Glomerular endothelial cell (primary cell): ENCODE results near the gene CDH8. TPM values are rescaled to one million over a fixed set of nuclear protein-coding genes. Genes with fewer than 3 reads are reported as not detected.
"Not testable (repeated sequence)": the region's sequence is repeated elsewhere in the genome, so short reads cannot be mapped to it uniquely, and the experiment has no call there.

ENCODE experiments used
- DNase-seq: peaks from one replicate; pipeline ENCODE4 v3.0.0-alpha.2; 2011; ENCODE audit warnings: low read depth, low spot score; ENCODE audit errors: extremely low read depth
- total RNA-seq: library from RNA; depleted of rRNA; stranded (reverse); fragments of >200 nt; gene quantifications from 2 replicates; pipeline ENCODE4 v1.2.3, GENCODE V29; 2015

The CDH8 gene
- total RNA-seq, 1 donor from 2014 or later, result 1.5 TPM

DNA sequence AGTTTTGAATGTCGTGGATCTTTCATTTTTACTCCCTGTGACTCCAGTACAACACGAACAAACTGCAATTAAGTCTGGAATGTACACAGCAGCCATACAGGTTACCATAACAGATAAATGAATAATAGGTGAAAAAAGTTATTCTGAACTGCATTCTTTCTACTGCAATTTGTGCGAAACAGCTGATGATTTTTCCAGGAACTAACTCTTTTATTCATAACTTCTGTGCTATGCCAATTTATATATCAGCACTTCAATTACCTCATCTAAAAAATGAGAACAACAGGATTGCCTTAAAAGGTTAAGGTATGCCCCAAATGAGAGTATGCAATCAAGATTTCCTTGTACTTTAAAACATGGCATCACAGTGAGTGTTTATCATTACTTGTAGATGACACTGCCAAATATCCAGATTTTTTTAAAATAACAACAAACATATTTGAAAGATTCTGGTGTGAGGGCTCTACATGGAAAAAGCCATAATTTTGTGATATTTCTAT is 238.9 kb downstream of the CDH8 start:
- DNase-seq, result no peak

DNA sequence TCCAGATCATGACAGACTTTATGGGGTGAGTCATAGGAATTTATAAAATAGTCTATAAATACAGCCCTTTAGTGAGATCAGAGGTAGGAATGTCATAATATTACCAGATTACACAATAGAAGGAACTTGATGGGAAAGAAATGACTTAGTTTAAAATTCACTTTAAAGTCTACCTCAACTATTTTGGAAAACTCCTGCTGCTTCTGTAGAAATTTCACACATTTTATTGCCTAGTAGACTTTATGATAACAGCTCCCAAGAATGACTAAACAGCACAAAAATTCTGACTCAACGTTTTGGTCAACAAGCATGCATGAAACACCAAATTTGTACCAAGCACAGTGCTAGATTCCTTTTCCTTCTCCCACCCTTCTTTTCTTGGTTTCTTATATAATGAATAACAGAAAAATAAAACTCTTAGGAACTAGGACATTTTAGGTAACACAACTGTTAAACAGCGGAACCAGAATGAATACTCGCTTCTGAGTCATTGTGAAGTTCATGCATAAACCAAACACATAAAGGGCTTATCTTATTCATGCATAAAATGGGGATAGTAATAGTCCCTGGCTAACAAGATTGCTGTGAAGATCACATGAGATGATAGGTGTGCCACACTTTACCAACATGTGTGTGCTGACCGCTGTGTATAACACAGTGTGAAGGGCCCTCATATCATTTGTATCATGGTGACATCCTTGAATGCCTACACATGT is 243.9 kb downstream of the CDH8 start:
- no peak for DNase-seq

DNA sequence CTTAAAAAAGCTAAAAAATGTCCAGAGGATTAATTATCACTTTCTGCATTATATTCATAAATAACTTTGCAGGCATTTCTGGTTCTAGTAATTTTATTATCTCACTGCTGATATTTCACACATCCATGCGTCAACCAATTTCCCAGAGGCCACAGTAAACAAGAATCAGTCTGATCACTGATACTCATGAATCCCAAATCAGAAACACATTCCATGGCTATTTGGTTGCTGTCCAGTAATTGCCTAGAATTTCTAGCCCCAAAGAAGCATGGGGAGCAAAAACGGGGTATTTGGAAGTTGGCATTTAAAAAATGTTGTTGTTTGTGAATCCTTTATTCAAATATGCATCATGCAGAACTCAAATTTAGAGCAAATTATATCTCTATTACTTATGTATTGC is 244.8 kb downstream of the CDH8 start:
- no peak for DNase-seq

DNA sequence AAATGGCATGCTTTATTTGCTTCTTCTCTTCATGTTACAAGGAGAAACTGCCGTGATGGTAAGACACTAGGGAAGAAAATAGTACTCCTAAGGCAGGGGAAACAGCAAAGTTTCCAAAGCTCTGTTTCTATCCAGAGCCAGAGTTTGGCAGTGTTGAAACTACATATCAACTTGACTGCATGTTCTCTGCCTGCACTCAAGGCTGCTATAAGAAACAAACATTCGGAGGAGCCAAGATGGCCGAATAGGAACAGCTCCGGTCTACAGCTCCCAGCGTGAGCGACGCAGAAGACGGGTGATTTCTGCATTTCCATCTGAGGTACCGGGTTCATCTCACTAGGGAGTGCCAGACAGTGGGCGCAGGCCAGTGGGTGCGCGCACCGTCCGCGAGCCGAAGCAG is 254.4 kb downstream of the CDH8 start:
- DNase-seq, result not testable (repeated sequence)

DNA sequence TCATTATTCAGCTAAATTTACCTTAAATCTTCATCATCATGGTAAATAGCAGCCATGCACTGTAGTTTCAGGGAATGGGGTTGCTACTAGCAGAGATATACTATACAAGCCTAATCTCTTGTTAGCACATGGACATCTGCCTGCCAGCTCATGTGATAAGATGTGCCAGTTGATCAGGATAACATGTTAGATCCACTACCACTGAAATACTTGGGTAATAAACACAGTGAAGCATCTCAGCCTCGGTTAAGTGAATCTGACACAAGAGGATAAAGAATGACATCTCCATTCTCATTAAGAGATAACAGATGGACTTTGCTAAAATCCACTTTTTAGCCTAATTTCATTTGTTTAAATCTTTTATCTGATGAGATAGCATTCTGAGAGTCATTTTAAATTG is 256.1 kb downstream of the CDH8 start:
- DNase-seq, result no peak

DNA sequence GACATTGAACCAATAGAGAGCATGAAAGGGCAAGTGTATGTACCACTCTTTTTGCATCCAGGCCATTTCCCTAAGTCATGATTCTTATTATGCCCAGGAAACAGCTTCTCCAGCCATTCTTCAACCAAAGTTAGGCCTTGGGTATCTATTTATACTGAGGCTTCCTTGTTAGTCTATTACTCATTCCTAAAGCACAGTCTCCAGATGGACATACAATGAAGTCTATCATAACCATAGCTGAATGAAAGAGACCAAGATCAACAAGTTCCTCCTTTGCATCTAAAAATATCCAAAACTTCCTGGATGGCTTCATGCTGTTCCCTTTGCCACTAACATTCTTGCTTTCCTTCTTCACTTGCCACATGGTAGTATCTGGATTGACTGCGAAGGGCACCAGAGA is 265.9 kb downstream of the CDH8 start:
- DNase-seq, result no peak

DNA sequence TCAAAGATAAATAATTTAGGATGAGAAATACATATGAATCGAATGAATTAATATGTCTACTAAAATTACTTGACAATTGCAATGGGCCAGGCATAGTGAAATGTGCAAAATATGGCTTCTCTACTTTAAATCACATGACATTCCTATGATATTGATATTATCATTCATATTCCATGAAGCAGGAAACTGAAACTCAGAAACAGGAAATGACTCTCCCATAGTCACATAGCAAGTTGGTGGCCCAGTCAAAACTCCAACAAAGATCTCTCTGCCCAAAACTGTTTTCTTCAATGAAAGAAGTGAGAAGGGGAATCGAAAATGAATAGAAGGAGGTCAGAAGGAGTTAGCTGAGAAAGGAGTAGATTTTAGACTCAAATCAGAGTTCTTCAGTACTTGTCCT is 272.2 kb downstream of the CDH8 start:
- DNase-seq, result no peak

DNA sequence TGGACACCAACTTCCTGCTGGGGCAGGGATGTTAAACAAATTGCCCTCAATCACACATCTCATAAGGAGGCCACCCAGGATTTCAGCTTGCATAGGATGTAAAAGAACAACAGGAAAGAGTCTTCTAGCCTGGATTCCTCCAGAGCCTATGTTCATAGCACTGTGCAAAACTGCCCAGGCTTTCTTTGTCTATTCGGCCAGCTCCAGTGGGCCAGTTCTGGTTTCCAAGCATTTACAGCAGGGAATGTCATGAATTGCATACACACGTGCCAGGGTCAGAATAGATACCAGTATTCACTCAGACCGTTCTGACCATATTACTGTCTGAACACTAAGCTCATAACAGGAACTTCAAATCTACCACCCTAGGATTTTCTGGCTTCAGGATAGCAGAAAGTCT is 273.2 kb downstream of the CDH8 start:
- no peak for DNase-seq

DNA sequence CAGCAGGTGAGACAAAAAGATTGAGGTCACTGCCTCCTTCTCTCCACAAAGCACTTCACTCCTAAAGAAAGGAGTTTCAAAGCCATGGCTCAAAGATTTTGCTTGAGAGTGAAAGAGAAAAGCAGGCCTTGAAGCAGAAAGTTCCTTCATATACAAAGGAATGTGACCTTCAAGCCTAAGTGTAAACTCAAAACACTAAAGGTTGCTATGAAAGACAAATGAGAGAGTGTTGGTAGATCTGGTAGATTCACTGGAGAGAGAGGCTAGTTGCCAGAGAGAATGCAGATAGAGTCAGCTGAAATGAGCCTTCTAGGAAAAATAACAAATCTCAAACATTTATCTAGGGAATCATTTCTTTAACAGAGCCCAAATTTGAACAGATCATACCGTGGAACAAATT is 305.2 kb downstream of the CDH8 start:
- DNase-seq, result no peak

DNA sequence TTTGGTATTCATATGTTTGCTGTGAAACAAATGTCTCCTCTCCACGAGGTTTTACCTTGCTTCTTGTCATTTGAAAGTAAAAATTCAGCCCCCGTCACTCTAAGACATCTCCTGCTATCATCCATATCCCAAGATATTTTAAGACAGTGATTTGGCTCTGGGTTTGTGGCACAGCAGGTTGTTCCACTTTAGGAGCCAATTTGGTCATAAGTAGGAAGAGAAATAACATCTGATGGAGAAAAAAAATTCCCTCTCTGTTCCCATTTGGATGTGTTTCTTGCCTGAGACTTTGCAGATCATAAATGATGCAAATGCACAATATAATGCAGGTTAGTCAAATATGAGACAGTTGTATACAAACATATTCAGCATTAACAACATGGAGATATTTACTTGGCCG is 309.5 kb downstream of the CDH8 start:
- DNase-seq, result no peak

DNA sequence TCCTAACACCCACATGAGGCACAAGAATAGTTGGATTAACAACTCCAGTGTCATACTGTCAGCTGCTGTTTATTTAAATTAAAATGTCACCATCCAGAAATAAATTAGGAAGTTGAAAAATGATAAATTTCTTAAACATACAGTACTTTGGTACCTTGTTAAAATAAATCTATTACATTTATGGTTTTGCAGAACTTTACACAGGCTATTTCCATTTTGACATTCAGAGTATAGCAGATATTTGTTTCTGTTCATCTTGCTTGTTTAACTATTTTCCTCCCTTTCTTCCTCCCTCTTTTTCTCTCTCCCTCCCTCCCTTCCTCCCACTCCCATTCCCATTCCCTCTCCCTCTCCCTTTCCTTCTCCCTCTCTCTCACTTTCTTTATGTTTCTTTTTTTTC is 310.1 kb downstream of the CDH8 start:
- no peak for DNase-seq

DNA sequence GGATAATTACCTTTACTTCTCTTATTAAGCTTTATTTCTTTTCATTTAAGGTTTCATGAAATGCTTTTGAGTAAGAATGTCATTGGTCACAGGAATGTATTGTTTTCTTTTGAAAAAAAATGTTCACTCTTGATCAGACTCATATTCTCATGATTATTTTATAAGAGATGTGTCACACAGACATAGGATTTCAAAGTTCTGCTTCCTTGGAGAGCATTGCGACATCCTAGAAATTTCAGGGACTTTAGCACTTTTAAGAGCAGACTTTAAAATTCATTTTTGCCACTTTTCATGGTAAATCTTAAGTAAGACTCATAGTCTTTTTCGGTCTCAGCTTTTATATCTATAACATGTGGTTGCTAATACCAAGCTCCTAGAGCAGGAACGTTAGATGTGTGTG is 314.7 kb downstream of the CDH8 start:
- DNase-seq, result no peak

DNA sequence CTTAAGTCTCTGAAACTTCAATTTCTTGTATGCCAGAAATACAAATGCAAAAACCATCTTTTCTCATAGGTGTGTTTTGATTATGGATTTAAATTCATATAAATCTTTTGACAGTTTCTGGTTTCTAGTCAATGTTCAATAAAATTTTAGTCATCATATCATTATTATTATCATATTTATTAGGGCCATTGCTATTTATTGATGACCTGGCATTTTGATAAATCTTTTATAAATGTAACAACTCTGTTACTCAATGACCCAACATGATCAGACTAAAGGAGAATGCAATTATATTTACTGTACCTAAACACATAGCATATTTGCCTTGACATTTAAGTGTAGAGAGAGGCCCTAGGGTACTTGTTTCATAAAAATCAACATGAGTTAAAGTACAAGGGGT is 320.8 kb downstream of the CDH8 start:
- DNase-seq, result no peak

DNA sequence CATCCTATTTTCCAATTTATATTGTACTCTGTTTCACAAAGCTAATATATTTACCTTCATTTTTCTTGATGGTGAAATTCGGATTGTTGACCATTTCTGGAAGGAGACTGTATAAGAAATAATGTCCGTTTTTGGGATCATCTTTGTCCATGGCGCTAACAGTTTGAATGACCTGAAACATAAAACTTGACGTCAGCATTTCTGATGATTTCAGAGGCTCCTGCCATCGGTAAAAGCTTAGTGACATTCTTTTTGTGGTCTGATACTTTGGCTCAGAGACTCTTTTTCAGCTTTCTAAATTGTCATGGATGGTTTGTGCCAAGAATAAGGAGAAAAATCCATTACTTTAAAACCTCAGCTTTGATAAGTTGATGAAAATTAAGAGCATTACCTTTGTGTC is 322.5 kb downstream of the CDH8 start:
- DNase-seq, result no peak

DNA sequence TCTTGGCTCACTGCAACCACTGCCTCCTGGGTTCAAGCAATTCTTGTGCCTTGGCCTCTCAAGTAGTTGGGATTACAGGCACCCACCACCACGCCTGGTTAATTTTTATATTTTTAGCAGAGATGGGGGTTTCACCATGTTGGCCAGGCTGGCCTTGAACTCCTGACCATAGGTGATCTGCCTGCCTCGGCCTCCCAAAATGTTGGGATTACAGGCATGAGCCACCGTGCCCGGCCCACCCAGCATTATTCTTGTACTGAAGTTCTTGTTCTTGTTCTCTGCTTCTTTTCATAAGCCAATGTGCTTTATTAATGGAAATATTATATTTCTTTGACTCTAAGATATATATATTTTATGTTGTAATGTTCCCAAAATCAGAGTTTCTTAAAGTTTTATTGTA is 336.6 kb downstream of the CDH8 start:
- DNase-seq, result not testable (repeated sequence)

DNA sequence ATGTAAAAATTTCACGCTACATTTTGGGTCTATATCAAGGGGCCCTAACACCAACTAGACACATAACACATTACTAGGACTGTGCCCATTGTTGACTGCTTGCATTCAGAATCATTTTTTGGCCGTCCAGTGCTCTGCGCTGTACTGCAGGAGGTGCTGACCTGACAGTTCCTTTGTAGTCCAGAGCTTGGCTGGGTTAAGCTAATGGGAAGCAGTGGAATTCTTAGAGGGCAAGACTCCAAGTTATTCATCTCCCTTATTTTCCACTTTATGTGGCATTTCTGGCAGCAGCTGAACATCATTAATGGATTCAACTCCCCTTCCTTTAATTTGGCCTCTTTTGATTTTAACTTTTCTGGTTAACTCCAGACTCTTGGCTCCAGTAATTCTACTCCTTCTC is 351.7 kb downstream of the CDH8 start:
- DNase-seq, result no peak

DNA sequence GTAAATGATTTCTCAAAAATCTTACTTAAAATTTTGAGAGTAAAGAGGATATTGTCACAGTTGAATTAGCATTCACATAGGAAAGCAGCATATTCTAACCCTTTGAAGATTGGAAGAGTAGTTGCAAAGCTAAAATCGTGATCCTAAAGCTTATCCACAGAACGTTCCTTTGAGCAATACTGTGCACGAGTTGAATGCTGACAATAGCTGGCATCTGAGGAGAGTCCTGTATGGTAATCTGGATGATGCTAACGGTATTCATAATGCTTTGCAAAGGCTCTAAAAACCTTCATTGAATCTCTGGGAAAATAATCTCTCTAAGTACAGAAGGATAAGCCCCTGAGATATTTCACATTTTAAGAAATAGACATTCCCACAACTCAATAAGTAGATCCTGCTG is 354.6 kb downstream of the CDH8 start:
- no peak for DNase-seq

DNA sequence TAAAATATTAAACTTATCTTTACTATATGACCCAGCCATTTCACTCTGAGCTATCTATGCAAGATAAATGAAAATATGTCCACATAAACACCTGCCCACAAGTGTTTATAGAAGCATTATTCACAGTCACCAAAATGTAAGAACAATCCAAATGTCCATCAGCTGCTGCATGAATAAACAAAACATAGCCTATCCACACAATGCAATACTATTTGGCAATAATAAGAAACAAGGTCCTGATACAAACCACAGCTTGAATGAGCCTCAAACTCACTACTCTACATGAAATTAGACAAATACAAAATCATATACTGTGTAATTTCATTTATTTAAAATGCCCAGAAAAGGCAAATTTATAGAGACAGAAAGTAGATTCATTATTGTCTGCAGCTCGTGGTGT is 355.1 kb downstream of the CDH8 start:
- DNase-seq, result no peak

DNA sequence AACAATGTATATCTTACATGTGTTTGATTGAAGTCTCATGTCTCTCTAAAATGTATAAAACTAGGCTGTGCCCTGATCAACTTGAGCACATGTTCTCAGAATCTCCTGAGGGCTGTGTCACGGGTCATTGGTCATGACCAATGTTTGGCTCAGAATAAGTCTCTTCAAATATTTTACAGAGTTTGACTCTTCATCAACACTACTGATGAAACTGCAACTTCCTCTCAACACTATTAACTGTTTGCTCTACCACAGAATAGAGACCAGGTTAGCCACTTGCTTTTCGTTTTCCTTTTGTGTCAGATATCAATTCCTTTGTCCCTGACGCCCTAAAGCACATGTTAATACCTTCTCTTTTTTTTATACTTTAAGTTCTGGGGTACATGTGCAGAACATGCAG is 358.1 kb downstream of the CDH8 start:
- DNase-seq, result no peak

DNA sequence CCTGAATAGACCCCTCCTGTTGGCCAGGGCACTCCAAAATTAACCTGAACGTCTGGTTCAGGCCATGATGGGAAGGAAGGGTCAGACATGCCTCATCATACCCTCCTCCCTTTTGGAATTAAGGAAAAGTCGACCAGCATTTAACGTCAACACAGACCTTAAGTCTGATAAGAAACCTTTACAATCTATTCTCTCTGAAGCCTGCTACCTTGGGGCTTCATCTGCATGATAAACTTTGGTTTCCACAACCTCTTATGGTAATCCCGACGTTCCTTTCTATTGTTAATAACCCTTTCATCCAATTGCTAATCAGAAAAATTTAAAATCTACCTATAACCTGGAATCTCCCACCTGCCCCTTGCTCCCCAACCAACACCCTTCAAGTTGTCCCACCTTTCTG is 358.5 kb downstream of the CDH8 start:
- no peak for DNase-seq

DNA sequence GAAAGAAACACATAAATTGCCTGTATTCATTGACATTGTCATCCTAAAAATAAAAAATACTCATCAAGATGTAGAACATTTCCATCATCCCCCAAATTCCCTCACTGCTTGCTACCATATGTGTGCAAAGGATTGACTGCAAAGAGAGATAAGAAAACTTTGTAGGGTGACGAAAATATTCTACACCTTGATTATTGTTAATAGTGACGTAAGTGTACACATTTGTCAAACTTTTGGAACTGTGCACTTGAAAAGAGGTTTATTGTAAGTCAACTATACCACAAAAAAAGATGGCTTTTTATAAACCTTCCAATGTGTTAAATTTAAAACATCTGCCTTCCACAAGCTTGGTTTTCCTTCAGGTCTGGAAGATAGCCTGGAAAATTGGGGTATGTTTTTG is 359.5 kb downstream of the CDH8 start:
- no peak for DNase-seq

DNA sequence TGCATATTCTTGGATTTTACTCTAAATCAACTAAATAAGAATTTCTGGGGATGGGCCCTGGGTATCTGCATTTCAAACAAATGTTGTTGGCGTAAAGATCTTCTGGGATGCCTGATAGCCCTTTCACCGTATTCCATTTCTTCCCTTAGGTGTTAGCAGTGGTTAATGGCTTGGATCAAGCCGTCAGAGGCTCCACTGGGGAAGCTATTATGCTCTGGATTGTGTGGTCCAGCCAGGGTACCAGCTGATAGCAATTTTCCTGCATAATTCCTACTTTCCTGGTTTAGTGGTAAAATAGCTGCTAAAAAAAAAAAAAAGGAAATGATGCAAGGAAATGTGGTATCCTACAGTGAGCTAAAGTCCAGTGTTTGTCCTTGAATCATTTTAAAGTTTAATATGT is 365.1 kb downstream of the CDH8 start:
- DNase-seq, result no peak

DNA sequence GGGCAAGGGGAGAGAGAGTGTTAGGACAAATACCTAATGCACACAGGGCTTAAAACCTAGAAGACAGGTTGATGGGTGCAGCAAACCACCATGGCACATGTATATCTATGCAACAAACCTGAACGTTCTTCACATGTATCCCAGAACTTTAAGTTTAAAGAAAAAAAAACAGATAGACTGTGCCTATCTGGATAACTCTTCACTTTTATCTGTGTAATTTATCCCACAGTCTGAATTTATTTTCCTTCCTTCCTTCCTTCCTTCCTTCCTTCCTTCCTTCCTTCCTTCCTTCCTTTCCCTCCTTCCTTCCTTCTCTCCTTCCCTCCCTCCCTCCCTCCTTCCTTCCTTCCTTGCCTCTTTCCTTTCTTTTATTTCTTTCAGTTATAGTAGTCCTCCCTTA is 370.7 kb downstream of the CDH8 start:
- DNase-seq, result no peak
